Stimulated activated CD8-positive, alpha-beta memory T cell treated with anti-CD3 and anti-CD28 coated beads, Interleukin-7, amount 100 ng/mL, for 4 hours (primary cell): ENCODE measurements around the gene SAP30.

Experiments
- DNase-seq, 2 donors: peaks; one replicate each; pipeline ENCODE4 v3.0.0-alpha.2; 2020; ENCODE audit warnings: low read depth in 2 of 2

Gene SAP30

GRCh38 chr4:173367285-173367684, 3.5 kb upstream of the SAP30 start:
- no peak for DNase-seq

- DNase-seq = no peak
Measured at GRCh38 chr4:173367946-173368345, 2.8 kb upstream of the SAP30 start.

- DNase-seq = peak; percentile 52 to 58
Measured at GRCh38 chr4:173370130-173370476, 651 bp upstream of the SAP30 start.

- DNase-seq = peak in 1 of 2 donors; percentile 30
Measured at GRCh38 chr4:173371292-173372192, 788 bp downstream of the SAP30 start.

GRCh38 chr4:173374588-173374987, 3.8 kb downstream of the SAP30 start:
- DNase-seq = no peak

DNA sequence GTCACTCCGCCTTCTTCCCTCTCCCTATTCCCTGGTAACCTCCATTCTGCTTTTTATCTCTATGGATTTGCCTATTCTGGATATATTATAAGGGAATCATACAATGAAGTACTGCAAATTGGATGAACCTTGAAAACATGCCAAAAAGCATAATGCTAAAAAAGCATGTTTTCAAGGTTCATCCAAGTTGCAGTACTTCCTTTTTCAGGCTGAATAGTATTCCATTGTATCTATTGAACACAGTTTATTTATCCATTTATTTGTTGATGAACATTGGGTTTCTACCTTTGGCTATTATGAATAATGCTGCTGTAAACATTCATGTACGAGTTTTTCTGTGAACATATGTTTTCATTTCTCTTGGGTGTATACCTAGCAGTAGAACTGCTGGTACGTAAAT, 9.2 kb downstream of the SAP30 start:
- DNase-seq = no peak

- no peak for DNase-seq
Measured at GRCh38 chr4:173380987-173381386, 10.2 kb downstream of the SAP30 start.

DNA sequence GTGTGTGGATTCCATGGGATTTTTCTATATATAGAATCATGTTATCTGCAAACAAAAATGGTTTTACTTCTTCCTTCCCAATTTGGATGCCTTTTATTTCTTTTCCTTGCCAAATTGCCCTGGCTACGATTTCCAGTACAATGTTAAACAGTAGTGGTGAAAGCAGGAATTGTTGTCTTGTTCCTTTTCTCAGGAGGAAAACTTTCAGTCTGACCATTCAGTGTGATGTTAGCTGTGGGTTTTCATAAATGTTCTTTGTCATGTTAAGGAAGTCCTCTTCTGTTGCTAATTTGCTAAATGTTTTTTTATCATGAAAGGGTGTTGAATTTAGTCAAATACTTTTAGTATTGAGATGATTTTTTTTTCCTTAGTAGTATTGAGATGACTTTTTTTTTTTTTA, 10.9 kb downstream of the SAP30 start:
- no peak for DNase-seq

GRCh38 chr4:173382349-173382748, 11.6 kb downstream of the SAP30 start:
- no peak for DNase-seq

- no peak for DNase-seq
Measured at GRCh38 chr4:173386751-173387150, 16.0 kb downstream of the SAP30 start.

GRCh38 chr4:173391701-173392100, 20.9 kb downstream of the SAP30 start:
- DNase-seq = no peak

DNA sequence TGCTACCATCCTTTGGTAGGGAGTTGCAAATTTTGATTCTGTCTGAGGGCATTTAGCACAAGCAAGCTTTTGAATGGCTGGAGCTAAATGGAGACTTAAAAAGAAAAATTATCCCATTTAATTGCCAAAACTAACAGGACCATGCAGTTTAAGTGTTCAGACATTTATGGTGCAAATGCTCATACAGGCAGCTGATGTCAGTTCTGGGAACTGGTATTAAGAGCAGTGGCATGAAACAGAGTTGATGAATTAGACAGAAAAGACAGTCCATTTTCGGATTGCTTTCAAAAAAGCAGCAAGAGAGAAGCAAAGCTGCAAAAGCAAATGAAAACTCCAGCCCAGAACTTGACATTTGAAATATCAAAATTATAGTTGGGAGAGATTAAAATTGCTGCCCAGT, 26.9 kb downstream of the SAP30 start:
- DNase-seq = no peak

DNA sequence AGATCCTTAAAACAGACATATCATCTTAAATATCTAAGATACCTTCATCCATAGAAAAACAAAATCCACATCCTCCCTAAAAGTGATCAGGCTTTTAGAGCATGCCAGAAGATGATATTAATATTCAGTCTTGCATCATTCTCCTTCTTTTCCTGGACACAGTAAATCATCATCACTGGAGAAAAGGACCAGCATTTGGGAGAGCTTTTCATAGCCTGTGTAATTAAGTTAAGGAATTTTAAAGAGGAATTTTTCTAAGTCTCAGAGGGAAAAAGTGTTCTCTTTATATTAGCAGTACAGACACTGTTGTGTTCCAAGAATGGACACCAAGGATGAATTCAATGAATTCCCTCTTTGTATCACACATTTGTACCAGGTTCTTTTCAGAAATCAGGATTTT, 27.5 kb downstream of the SAP30 start:
- no peak for DNase-seq

GRCh38 chr4:173398779-173399415, 28.1 kb downstream of the SAP30 start, which contains the start of gene SCRG1:
Gene SCRG1 (minus strand): TSS chr4:173399116. CDS start chr4:173391414, 7,702 bp downstream.
- no peak for DNase-seq

- no peak for DNase-seq
Measured at GRCh38 chr4:173401063-173401462, 30.3 kb downstream of the SAP30 start.

DNA sequence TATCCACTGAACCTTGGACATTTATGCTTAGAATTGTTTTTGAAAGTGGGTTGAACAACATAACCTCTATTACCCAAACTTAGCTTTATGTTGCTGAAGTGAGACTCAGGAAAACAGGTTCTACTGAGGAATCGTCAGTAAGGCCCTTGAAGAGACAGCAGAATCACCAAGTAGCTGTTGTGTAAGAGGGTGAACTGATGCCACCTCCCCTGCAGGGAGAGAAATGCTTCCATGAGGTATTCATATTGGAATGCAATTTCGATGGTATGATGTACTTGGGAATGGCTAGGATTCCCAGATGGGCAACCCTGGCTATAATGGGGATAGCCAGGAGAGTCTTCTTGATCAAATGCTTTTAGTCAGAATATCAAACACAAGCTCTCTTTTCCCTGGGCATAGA, 32.3 kb downstream of the SAP30 start:
- DNase-seq = no peak

- no peak for DNase-seq
Measured at GRCh38 chr4:173404296-173404865, 33.6 kb downstream of the SAP30 start.

DNA sequence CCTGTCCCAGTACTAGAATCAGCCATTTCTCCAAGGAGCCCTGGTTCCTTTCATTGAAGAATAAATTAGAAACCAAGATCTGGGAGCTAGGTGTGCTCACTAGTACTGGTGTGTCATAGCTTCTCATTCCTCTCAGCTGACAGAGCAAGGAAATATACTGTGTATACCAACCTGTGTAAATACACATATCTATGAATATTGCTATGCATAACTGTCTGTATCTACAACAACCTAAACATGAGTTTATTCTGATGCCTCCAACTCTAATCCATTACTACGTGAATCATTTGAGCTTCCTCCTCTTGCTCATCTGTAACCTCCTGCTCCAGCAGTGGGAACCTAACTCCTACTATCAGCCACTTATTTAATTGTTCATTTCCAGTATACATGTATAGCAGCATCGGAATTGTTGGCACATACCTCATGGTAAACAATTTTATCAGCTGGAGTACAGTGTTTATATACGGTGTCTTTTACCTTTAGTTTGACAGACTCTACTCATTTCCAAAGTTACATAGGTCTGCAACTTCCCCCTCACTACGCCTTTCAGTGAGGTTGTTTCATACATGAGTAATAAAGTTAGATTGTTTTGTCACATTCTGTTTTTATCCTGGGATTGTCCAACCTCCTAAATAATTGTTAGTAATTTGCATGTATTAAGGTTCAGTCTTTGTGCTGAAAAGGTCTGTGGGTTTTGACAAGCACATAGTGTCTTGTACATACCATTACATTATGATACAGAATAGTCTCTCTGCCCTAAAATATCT, 35.3 kb downstream of the SAP30 start:
- no peak for DNase-seq

DNA sequence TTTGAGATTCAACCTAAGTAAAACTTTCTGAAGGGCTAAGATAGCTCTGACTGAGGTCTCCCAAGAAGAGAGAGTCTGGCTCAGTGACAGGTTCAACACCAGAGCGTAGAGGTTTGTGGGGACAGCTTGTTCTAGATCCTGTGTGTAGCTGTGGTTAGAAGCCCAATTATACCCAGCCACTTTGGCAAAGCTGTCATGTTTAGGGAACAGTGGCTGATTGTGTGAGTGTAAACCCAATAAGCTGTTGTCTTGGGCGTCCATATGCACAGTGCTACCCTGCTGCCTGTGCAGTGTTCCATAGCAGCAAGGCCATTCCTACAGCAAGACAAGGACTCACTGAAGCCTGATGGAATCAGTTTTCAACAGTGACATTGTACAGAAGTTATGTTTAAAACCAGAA, 39.3 kb downstream of the SAP30 start:
- DNase-seq = no peak

- DNase-seq = no peak
Measured at GRCh38 chr4:173411106-173411693, 40.4 kb downstream of the SAP30 start.

GRCh38 chr4:173413036-173413435, 42.3 kb downstream of the SAP30 start:
- DNase-seq = no peak

DNA sequence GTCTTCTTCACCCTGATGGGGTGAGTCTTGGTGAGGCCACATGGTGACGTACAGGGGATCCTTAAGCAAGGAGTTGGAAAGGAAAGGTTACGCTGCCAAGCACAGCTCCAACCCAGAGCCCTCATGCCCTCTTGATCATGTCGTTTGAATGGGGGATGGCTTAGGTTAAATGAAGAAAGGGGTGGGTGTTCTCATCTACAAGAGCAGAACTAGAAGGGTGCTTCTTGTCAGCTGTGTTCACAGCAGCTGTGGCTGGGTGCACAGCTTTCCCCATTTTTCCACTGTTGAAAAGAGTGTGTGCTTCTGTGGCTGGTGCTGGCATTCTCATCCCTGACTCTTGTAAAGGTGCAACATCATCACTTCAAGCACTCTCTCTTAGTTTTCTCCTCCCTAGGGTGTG, 43.7 kb downstream of the SAP30 start:
- no peak for DNase-seq
